Erythroblast (primary cell): ENCODE measurements around the gene KPNB1.
"Not testable (repeated sequence)": the region's sequence is repeated elsewhere in the genome, so short reads cannot be mapped to it uniquely, and the experiment has no call there.

Experiments used
- DNase-seq, 2 experiments: peaks; one replicate each; lab custom pipeline; 2025; lab: John Stamatoyannopoulos, UW
- GATA1 ChIP-seq: IDR thresholded peaks from 2 replicates; pipeline ENCODE4 v1.6.1; 2011; ENCODE audit warnings: low read depth, mild to moderate bottlenecking, control low read depth, low read length, moderate library complexity
- POLR2A ChIP-seq: IDR thresholded peaks from 2 replicates; pipeline ENCODE4 v1.6.1; 2011; ENCODE audit warnings: mild to moderate bottlenecking, low read length

Gene KPNB1

DNA sequence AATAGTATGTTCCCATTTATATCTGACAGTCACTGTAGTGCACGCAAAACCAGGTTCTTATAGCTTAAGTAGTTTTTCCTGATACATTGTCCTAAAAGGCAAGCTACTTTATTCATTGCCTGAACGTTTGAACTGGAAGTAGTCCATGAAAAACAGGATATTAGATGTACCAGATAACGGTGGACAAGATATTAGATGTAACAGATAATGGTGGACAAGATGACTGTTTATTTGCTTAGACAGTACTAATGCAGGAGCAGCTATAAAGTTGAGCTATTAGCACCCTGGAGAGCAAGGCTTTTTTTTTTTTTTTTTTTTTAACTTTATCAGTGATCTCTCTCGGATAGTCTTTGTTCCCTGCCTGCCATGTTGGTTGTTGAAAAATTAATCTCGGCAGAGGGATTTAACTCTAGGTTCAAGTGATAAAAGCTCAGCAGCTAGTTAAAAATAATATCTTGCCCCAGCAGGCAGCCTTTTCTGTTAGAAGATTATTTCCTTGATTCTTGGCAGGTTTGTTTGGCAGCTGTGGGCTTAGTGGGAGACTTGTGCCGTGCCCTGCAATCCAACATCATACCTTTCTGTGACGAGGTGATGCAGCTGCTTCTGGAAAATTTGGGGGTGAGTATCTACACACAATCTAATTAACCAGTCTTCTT, 26.9 kb downstream of the KPNB1 start:
- no peak for DNase-seq
- no peak for TF ChIP-seq GATA1
- no peak for TF ChIP-seq POLR2A

DNA sequence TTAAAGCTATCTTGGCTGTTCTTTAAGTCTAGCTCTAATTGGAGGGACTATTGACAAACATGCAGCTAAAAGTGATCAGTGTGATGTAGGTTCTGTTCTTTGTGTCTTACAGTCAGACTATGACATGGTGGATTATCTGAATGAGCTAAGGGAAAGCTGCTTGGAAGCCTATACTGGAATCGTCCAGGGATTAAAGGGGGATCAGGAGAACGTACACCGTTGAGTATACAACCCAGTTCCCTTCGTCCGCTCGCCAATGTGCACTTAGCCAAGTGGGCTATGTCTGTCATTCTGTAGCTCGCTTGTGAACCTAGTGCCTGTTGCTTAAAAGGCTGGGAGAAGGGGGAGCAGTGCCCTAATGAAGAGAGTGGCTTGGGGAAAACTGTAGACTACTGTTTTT, 28.5 kb downstream of the KPNB1 start:
- no peak for TF ChIP-seq POLR2A
- TF ChIP-seq GATA1: no peak
- DNase-seq: no peak

GRCh38 chr17:47682138-47682537, 32.4 kb downstream of the KPNB1 start:
- TF ChIP-seq GATA1 (no peak), POLR2A (no peak)

GRCh38 chr17:47682727-47683126, 33.0 kb downstream of the KPNB1 start:
- DNase-seq: not testable (repeated sequence)

More at GRCh38 chr17:47682138-47682537, 32.4 kb downstream of the KPNB1 start:
- no peak for DNase-seq

DNA sequence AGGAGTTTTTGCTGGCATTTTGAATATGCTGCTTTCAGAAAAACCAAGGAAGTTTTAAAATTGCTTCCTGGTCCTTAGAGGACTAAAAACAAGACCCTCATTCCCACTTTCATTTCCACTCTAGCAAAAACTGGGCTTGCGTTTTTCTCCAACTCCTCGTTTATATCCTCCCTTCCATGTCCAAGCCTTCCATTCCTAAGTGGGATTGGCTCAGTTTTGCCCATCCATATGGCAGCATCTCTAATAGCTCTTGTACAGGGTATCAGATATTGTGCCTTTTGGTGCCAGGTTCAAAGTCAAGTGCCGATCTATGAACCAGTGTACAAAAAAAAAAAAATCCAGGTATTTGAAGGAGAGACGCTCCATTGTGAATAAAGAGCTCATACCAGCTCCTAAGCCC, 34.3 kb downstream of the KPNB1 start:
- DNase-seq: no peak
- TF ChIP-seq POLR2A (no peak), GATA1 (no peak)

- DNase-seq: no peak
- TF ChIP-seq POLR2A (no peak), GATA1 (no peak)
Measured at GRCh38 chr17:47684535-47685193, 34.9 kb downstream of the KPNB1 start.

- TF ChIP-seq POLR2A (no peak), GATA1 (no peak)
- DNase-seq: no peak
Measured at GRCh38 chr17:47685556-47686275, 36.0 kb downstream of the KPNB1 start.

DNA sequence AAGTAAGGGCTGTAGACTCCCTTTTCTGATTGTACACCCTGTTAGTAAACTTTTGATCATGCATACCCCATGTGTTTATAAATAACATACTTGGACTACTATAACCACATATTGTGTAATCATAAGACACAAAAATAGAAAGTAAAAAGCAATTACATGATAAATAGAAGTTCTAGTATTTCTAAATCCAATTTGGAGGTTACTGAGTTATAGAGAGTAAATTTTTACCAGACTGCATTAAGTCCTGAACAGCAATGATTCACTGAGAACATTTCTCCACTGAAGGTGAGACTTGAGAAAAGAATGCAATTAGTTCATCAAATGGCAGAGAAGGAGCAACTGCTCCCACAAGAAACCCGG, 36.5 kb downstream of the KPNB1 start:
- TF ChIP-seq POLR2A (no peak), GATA1 (no peak)
- no peak for DNase-seq

- no peak for DNase-seq
- TF ChIP-seq GATA1: no peak
- no peak for TF ChIP-seq POLR2A
Measured at GRCh38 chr17:47686664-47687327, 37.1 kb downstream of the KPNB1 start.

GRCh38 chr17:47687328-47687690, 37.6 kb downstream of the KPNB1 start:
- DNase-seq: no peak

DNA sequence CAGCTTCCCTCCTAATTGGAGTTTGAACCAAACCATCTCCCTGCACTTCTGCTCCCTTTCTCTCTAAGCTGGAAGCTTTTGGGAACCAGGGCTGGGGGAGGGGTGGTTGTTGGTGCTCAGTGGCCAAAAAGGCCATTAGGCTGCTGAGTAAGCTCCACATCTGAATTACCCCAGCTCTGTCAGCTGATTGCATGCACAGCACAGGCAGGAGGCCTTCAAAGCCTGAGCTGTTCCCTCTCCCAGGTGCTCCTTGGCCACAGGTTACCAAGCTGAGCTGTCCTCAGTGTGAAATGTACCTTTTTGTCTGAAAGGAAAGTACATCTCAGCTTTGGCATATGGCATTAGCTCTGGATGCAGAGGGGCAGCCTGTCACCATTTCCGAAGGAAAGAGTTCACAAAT, 38.0 kb downstream of the KPNB1 start:
- TF ChIP-seq GATA1: no peak
- no peak for TF ChIP-seq POLR2A
- DNase-seq: no peak

More at GRCh38 chr17:47687328-47687690, 37.6 kb downstream of the KPNB1 start:
- TF ChIP-seq POLR2A: no peak
- no peak for TF ChIP-seq GATA1

DNA sequence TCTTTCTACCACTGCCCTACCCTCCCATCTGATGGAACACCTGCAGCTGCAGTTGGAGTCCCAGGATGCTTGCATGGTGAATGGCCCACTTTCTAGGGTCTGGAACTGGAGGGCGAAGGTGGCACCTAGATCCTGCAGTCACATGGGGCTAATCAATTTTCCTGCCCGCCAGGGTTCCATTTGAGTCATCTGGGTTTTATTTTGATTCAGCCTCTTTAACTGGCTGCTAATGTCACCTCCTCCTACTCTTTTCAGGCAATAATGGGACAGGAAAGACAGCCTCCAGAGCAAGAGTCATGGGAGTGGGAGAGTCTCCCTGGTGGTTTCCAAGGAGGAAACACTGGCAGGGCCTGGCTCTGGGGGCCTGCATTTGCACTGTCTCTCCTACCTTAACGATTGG, 40.4 kb downstream of the KPNB1 start:
- DNase-seq: no peak
- no peak for TF ChIP-seq POLR2A
- TF ChIP-seq GATA1: no peak

DNA sequence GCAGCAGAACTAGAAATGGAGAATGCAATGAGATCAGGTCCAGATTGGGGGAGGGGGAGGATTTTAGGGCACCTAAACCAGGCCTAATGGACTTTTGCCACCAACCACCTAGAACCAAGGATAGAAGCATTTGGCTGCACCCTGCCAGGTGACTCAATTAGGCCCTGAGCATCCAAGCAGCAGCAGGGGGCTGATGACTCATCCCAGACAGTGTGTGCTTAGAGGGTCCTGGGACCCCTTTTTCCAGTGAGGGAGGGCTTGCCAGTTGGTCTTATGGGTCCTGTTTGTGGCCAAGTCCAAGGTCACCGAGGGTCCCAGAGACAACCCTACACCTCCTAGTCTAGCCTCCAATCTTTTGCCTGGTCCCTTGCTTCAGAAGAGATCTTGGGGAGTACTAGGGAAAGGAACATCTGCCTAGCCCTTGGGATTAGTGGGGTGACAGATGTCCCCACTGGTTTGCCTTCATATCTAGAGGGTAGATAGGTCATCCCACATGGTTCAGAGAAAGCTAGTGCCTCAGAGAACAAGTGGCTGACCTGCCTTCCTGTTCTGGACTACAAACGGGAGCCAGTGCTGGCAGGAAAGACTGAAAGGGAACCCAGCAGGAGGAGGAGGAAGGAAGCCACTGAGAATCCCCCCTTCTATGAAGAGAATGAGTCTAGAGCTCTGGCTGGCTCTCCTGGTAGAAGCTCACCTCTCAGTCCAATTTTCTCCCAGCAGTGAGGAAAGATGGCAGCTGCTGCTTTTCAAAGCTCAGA, 42.6 kb downstream of the KPNB1 start:
- no peak for DNase-seq
- TF ChIP-seq GATA1 (no peak), POLR2A (no peak)
